HG03103 (cell line): ENCODE data around the gene PROSER2.
"Not testable (repeated sequence)": the region's sequence is repeated elsewhere in the genome, so short reads cannot be mapped to it uniquely, and the experiment has no call there.

Experiments used
- ATAC-seq: cut with Tn5 transposase; IDR thresholded peaks from one replicate; pipeline ENCODE4 v1.9.1; 2021; ENCODE audit warnings: low read depth; ENCODE audit not compliant: unreplicated experiment

Gene PROSER2

DNA sequence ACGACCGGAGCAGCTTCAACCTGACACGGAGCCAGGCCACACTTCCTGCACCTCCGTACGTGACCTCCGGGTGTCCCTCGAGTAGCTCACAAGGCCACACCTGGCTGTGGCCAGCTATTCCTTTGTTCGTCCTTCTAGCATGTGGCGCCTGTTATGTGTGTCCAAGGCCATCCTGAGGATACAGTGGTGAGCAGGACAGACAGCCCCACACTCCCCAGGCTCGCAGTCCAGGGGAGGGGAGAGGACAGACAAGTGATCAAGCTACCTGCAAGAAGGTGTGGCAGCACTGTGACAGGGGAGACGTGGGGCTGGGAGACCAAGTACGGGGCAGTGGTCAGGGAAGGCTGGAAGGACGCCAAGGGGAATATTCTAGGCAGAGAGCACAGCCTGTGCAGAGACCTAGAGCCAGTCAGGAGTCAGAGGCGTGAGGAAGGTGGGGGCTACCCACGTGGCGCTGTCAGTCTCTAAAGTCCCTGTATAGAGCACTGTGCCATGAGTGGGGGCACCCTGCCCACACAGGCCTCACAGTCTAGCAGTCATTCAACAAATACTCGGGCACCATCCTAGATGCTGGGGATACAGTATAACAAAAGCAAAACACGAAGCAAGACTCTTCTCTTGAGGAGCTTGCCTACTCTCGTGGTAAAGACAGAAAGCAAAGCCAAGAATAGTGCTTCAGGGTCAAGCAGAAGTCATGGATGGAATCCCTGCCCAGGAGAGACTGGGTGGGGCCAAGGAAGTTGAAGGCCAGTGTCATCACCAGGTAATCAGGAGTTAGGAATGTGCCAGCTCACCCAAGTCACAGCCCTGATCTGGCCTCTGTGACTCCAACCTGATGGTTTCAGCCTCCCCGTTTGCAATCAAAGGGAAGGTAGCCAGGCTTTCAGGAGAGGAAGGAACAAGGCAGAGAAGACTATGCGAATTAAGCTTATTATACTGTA lies 58.6 kb downstream of the PROSER2 start:
- no peak for ATAC-seq

DNA sequence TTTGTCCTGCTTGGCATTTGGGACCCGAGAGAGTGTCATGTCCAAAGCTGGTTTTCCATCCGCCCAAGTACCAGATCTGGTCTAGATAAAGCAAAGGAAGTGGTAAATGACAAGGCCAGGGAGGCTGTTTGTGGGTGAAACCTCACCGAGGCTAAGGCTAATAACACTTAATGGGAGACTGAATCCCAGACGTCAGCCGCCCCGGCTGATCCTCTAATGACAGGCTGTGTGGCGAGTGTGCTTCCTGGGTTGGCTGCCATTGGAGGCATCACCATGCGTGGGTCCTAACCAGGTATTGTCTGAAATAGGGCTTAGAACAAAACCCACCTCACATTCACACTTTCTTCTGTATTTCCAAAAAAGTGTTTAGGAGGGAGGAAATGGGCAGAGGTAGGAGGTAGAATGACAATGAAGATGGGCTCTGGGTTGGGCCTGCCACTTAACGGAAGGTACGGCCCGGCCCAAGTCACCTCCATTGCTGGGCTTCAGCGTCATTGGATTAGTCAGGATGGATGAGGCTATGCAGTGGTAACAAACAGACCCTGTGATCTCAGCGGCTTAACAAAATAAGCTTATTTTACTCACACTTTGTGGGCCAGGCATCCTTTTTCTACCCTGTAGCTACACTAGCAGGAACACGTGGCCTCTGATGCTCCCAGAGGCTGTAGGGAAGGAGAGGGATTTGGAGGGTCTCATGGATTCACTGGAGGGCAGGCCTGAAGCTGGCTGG lies 59.7 kb downstream of the PROSER2 start:
- no peak for ATAC-seq

DNA sequence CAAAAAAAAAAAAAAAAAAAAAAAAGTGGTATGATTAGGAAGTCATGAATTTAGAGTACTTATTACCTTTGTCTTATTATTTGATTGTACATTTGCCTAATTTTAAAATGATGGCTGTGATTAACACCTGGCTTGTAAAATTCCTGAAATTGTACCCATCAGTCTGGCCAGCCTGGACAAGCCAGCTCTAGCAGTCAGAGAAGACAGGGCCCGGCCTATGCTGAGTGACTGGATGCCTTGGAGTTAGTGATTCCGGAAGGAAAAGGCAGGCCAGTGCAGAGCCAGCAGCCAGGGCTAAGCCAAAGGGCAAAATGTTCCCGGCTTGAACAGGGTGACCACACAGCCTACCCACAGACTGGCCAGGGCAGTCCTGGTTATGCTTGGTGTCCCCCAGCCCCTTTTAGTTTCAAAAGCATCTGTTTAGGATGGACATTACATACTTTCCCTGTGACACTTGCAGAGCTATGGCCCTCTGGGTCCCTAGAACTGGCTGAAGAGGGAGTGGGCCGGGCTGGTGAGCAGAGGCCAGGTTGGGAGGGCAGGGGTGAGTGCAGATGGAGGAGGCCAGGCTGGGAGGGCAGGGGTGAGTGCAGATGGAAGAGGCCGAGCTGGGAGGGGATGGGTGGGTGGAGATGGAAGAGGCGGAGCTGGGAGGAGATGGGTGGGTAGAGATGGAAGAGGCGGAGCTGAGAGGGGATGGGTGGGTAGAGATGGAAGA lies 61.7 kb downstream of the PROSER2 start:
- ATAC-seq: no peak

DNA sequence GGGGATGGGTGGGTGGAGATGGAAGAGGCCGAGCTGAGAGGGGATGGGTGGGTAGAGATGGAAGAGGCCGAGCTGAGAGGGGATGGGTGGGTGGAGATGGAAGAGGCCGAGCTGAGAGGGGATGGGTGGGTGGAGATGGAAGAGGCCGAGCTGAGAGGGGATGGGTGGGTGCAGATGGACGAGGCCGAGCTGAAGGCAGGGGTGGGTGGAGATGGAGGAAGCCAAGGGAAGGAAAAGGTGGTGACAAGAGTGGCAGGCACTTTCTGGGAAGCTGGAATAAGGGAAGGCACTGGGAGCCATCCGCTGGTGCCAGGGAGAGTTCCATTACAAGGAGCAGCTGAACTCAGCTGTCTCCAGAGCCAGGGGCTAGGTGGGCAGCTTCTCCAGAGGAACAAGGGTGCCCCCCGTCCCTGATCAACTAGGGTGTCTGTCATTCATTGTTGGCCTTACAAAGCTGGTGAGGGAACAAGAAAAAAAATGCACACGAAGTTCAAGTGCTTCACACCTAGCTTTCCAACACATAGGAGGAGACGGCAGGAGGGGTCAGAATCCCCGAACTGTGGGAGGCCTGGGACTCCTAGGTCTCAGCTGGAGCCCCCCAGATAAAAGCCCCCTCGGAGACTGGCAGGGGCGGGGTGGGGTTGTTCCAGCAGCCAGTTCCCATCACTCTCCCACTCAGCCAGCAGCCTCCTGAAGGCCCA lies 62.4 kb downstream of the PROSER2 start:
- ATAC-seq: no peak

DNA sequence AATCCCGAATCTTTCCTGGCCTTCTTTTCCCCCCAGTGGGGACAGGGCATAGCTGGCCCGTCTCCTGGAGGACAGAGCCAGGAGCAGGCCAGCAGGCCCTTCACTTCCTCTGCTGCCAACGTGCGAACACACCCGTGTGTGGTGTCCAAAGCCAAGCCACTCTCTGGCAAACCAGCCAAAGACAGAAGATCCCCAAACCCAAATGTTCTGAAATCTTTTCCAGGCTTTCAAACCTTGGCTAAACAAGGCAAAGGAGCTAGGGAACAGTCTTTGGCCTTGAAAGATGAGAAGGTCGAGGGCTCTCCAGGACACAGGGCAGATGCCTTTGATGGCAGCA lies 63.0 kb downstream of the PROSER2 start:
- ATAC-seq: no peak

DNA sequence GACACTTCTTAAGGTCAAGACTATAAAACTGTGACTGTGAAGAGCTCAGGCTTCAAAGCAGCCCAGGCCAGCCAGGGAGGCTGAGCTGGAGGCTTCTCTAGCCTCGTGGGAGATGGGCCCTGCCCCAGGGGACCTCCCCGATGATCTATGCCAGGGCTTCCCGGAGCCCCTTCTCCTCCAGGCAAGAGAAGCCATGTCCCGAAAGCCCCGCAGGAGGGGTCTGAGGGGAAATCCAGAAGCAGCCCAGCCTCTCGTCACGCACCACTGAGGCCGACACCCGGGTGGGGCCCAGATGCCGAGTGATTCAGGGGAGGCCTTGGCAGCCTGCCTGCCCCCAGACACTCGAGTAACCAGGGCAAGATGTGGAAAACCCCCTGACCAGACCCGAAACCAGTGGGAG lies 63.7 kb downstream of the PROSER2 start:
- no peak for ATAC-seq

DNA sequence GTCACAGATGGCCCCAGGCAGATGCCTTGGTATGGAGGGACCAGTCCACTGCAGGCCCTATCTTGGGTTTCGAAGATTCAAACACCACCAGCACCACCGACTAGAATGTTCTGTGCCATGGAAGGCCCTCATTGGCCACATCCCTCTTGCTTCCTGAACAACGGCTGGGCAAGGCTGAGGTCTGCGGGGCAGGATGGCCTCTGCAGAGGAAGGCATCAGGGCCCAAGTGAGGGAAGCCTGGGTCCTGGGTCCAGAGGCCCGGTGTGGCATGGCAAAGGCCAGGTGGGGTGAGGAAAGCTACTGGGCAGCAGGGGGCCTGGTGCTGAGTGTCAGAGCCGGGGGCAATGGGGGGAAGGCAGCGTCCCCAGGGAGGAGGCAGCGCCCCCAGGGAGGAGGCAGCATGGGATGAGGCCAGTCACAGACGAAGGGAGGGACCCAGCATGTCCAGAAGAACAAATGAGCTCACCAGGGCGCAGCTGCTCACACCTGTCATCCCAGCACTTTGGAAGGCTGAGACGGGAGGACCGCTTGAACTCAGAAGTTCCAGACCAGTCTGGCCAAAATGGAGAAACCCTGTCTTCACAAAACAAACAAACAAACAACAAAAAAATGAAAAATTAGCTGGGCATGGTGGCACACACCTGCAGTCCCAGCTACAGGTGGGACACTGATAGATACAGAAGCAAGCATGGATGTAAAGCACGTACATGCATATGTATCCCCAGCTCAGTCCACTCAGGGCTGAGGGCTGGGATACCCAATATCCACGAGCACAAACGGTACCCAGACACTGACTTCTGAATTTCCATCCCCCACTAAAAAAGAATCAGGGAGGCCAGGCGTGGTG lies 64.4 kb downstream of the PROSER2 start:
- no peak for ATAC-seq

DNA sequence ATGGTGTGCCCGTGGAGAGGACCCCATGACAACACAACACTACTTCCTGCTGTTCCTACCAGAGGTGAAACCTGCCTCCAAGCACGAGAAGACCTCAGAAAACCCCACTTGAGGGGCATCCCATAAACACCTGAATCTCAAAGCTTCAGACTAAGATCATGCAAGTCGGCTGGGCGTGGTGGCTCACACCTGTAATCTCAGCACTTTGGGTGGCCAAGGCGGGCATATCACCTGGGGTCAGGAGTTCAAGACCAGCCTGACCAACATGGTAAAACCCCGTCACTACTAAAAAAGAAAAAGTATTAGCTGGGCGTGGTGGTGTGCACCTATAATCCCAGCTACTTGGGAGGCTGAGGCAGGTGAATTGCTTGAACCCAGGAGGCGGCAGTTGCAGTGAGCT lies 66.1 kb downstream of the PROSER2 start:
- not testable (repeated sequence) for ATAC-seq

DNA sequence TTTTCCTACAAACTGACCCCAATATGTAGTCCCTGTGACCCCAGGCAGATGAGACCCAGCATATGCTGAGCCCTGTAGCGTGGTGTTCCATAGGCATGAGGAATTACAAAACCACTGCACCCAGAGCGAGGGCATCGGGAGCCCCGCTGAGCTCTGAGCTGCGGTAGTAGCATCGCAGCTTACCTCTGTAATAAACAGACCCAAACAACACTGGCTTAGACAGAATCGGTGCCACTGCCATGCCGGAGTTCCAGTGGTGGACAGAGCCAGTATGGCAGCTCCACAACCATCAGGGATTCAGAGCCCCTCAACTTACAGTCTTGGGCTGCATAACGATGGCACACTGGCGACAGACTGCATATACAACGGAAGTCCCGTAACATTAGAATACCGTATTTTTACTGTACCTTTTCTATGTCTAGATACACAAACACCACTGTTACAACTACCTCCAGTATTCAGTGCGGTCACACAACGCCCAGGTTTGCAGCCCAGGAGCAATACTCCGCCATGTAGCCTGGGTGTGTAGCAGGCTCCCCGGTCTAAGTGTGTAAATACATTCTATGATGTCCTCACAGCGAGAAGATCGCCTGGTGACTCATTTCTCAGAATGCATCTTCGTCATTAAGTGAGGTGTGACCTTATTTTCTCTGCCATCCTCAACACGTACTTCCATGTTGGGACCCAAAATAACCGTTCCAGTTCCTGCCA lies 68.8 kb downstream of the PROSER2 start:
- ATAC-seq: no peak

DNA sequence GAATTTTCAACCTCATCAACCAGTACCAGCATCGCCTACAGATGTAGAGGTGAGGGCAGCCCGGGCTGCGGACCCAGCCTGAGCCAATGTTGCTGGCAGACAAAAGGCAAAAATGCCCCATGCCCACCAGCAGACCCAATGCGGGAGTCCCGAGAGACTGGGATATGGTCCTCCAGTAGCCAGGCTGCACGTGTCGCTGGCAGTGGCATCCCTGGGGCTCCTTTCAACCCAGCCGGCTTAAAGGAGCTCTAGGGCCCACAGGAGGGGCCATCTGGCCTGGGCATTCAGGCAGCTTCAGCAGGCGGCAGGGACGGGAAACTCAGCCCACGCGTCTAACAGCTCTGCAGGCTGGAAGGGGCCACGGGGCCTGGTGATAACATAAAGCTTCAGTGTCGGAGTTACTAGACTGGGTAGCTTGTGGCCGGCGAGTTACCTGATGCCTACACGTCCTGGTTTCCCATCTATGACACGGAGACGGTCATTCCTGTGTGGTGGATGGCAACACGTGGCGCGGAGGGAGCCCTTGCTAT lies 70.7 kb downstream of the PROSER2 start:
- ATAC-seq: no peak

DNA sequence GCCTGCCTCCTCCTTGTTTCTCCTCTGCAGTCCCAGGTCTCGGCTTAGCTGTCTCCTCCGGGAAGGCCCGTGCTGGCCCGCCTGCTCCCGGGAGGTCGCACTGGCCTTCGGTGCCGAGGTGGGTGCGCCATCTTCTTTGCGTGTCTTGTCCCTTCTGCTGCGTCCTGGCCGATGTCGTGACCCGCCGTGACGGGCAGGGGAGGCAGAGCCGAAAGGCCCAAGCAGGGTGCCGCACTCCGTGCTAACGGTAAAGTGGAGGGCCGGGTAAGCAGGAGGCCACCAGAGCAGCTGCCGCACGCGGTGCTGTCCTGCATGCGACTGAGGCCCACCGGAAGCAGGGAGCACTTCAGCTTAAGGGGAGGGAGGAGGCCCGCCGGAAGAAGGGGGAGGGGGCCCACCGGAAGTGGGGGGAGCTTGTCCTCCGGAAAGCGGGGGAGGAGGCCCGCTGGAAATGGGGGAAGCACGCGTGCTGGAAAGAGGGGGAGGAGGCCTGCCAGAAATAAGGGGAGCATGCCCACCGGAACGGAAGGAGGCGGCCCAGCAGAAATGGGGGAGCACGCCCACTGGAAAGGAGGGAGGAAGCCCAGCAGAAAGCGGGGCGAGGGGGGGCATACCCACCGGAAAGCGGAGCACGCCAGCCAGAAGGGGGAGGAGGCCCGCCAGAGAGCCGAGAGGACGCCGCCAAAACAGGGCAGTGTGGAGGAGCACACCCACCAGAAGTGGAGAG lies 71.4 kb downstream of the PROSER2 start:
- ATAC-seq: no peak

DNA sequence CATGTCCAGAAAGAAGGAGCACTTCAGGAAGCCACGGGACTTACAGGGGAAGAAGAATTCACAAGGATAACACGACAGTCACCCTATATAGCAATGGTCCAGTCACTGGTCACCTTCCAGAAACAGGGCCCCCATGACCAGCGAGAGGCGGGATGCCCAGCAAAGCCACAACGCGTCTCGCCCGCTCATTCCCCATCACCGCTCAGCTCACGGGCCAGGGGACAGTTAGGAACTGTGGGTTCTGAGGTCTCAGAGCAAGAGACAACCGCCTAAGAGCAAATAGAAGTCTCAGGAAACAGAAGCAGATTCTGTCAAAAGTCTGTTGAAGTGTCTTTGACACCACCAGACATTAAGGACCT lies 71.9 kb downstream of the PROSER2 start:
- ATAC-seq: no peak

DNA sequence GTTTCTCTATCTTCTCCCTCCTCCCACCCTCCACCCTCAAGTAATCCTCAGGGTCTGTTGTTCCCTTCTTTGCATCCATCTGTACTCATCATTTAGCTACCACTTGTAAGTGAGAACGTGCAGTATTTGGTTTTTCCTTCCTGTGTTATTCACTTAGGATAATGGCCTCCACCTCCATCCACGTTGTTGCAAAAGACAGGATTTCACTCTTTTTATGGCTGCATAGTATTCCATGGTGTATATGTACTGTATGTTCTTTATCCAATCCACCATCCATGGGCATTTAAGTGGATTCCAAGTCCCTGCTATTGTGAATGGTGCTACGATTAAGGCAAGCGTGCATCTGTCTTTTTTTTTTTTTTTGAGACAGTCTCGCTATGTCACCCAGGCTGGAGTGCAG lies 72.4 kb downstream of the PROSER2 start:
- no peak for ATAC-seq

DNA sequence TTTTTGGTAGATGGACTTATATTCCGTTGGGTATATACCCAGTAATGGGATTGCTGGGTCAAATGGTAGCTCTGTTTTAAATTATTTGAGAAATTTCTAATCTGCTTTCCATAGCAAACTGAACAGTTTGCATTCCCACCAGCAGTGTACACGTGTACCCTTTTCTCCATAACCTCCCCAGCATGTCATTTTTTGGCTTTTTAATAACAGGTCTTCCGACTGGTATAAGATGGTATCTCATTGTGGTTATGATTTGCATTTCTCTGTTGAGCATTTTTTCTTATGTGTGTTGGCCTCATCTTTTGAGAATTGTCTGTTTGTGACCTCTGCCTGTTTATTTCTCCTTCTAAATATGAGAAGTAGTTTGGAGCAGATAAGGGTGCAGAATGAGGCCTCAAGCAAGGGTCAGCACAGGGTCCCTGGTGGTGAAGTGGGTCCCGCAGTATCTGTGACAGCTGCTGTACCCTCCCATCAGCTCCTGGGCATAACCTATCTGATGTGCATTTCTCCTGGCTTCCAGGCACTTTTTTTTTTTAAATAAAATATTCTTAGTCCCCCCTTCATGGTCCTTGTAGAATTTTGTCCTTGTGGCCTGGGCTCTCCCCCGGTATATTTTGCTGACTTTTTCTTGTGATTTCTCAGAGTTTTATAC lies 73.5 kb downstream of the PROSER2 start:
- no peak for ATAC-seq

DNA sequence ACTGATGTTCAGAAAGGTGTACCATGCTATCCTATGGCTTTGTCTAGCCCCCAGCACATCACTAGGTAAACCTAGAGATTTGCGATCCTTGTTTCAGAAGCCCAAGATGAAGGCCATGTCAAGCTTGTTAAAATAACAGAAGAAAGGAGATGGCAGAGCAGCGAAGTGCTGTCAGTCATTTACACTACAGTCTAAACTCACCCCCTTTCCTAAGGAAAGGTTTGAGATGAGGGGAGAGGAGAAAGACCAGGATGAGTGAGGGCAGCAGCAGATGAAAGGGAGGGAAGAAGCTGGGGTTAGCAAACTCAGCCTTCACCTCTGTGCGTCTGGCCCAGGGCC lies 74.8 kb downstream of the PROSER2 start:
- no peak for ATAC-seq

DNA sequence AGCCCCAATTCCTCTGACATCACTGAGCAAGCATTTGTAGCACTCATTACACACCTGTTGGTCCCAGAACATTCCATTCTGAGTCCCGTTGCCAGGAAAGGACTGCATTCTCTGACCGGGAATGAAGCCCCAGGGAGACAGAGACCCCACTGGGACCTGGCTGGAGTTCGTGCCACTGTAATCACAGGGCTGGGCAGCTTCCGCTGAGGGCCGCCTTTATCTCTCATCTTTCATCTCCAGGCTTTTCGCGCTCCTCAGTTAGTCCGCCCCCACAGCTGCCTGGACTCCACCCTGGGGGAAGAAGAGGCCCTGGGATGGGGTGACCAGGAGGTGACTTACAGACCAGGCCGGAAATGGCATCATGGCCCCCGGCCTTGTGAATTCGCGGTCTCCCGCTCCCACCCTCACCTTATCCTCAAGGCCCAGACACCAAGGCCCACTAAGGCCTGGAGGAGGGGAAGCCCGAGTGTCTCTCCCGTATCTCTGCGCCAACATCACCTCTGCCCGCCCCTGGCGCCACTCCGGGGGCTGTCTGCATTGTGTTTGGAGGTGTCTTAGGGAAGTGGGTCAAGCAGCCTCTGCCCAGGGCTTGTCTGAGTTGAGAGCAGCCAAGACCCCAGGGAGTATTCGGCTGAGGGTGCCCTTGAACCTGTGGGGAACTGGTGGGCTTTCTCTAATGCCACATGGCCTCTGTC lies 75.4 kb downstream of the PROSER2 start:
- no peak for ATAC-seq

DNA sequence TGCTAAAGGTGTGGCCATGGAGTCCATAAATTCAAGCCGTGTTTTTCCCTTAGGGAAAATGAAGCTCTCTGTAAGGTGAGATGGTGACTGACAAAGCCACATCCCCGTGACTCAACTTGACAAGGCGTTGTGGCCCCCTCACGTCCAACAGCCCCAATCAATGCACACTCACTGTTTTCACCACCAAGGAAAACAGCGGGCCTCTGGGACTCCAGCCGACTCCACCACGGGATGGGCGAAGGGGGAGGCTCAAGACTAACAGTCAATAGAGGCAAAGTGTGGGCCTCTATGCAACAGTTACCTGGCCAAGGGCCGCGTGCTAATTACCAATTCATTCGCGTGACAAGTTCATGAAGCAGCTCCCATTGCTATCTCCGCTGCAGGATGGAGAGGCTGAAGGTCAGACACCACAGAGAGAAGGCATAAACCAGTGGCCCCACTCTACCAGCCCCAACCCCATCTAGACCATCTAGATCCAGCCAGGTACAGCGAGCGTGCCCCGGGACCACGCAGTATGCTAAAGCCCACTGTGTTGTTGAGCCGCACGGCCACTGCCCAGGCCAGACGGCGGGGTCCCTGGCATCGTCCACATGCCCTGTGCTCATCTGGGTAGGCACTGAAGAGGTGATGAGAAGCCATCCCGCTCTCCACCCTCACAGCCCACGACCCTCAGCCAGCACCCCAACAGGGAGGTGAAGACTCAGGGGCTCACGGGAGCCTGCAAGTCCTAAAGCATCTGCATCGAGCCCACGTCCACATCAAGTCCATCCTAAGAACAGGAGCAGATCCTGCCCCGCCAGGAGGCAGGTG lies 76.1 kb downstream of the PROSER2 start:
- ATAC-seq: no peak
